OCI-LY1 (cell line): ENCODE data around the gene JAKMIP2.

Experiments
- EZH2 ChIP-seq: fragments of 200-600 bp; sonication (generic), shearing (Covaris generic); IDR thresholded peaks from 2 replicates; pipeline ENCODE4 v1.8.0; 2017; ENCODE audit warnings: borderline replicate concordance, mixed run types, mild to moderate bottlenecking, antibody characterized with exemption, low read length, moderate library complexity, mixed read lengths
- TF ChIP-seq, protein P1 (sequence below): fragments of 200-600 bp; sonication (generic), shearing (Covaris generic); IDR thresholded peaks from 2 replicates; pipeline ENCODE4 v1.5.1; 2017; ENCODE audit warnings: mild to moderate bottlenecking, antibody characterized with exemption, low read length, moderate library complexity, mixed read lengths

DNA sequence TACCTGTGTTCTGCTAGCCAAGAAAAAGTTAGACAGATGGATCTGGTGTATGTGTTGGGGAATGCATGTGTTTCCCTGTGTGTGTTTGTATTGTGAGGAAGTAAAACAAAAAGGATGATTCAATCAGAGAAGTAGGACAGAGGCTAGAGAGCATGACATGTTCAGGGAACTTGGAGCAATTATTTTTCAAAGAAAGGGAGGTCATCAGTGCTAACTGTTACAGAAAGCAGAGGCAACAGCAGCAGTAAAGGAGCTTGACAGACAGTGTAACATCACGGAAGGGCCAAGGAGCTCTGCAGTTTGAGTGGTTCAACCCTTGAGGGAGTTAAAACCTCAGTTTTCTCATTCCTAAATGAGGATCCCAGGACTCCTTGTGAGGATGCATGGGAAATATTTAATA lies 35.8 kb upstream of the JAKMIP2 start:
- TF ChIP-seq, protein P1, sequence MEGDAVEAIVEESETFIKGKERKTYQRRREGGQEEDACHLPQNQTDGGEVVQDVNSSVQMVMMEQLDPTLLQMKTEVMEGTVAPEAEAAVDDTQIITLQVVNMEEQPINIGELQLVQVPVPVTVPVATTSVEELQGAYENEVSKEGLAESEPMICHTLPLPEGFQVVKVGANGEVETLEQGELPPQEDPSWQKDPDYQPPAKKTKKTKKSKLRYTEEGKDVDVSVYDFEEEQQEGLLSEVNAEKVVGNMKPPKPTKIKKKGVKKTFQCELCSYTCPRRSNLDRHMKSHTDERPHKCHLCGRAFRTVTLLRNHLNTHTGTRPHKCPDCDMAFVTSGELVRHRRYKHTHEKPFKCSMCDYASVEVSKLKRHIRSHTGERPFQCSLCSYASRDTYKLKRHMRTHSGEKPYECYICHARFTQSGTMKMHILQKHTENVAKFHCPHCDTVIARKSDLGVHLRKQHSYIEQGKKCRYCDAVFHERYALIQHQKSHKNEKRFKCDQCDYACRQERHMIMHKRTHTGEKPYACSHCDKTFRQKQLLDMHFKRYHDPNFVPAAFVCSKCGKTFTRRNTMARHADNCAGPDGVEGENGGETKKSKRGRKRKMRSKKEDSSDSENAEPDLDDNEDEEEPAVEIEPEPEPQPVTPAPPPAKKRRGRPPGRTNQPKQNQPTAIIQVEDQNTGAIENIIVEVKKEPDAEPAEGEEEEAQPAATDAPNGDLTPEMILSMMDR: no peak
- TF ChIP-seq EZH2: no peak
